Body of pancreas (tissue), 4 donors: ENCODE results near the gene CISD1. TPM values are rescaled to one million over a fixed set of nuclear protein-coding genes. Genes with fewer than 3 reads are reported as not detected.

Experiments
- ATAC-seq: fragments of 150-250 bp; one replicate; pipeline ENCODE4 v1.9.1; 2016
- DNase-seq, 4 donors: peaks; one replicate each; pipeline ENCODE4 v3.0.0-alpha.2; 2019
- H3K27ac ChIP-seq, 4 donors: fragments of 200-600 bp; sonication (generic); 1 replicate in 3 of 4; 2 replicates in 1 of 4; pipeline versions ENCODE4 v1.5.1 to v1.6.1; 2016 to 2019; ENCODE audit warnings: mild to moderate bottlenecking in 1 of 4, mixed read lengths in 1 of 4, moderate library complexity in 1 of 4
- H3K27me3 ChIP-seq, 2 donors: fragments of 200-600 bp; sonication (generic); one replicate each; pipeline ENCODE4 v1.6.0; 2016; ENCODE audit warnings: mild to moderate bottlenecking in 1 of 2
- H3K36me3 ChIP-seq, 2 donors: fragments of 200-600 bp; sonication (generic); replicated peaks in 1 of 2; 2 replicates each; pipeline ENCODE4 v1.5.1; 2016; ENCODE audit warnings: low read depth in 2 of 2; ENCODE audit not compliant: insufficient read depth in 1 of 2
- H3K4me1 ChIP-seq: fragments of 200-600 bp; sonication (generic); one replicate; pipeline ENCODE4 v1.6.0; 2016
- H3K4me3 ChIP-seq, 2 donors: fragments of 200-600 bp; sonication (generic); 1 replicate in 1 of 2; 2 replicates in 1 of 2; pipeline ENCODE4 v1.5.1; 2016 to 2019
- H3K9me3 ChIP-seq, 3 donors: fragments of 200-600 bp; sonication (generic); 1 replicate in 2 of 3; 2 replicates in 1 of 3; pipeline ENCODE4 v1.5.1; 2016
- CTCF ChIP-seq, 7 experiments: fragments of 450-650 bp in 4 of 7; fragments of 200-600 bp in 3 of 7; sonication (generic) in 3 of 7; IDR thresholded peaks; one replicate each; pipeline ENCODE4 v1.5.1; 2016 to 2019; ENCODE audit warnings: antibody characterized with exemption in 7 of 7
- POLR2A ChIP-seq, 3 donors: fragments of 450-650 bp; IDR thresholded peaks; one replicate each; pipeline ENCODE4 v1.6.1; 2016; ENCODE audit warnings: antibody characterized with exemption in 3 of 3, mild to moderate bottlenecking in 2 of 3
- WGBS, 2 donors: methylation state at CpG; one replicate each; pipeline ENCODE4 v1.1.5; 2017; 5-methylcytosine and 5-hydroxymethylcytosine counted together
- intact Hi-C: fragments of 100-400 bp; cut with DNase I; formaldehyde crosslinking; loops from one replicate; pipeline ENCODE4 v1.15.1; 2023
- total RNA-seq, 2 donors: library from RNA; depleted of rRNA; stranded (reverse); fragments of >200 nt; gene quantifications; one replicate each; pipeline ENCODE4 v1.1.0, GENCODE V29; 2016

Gene CISD1
- total RNA-seq, 2 donors from 2014 or later = 3.0 to 8.3 TPM

GRCh38 chr10:58335306-58336005 lies 66.5 kb downstream of the CISD1 start:
- peak overlapping the region; percentile 55 to 88 (median 72) for H3K27ac ChIP-seq
- intact Hi-C loops = no loop called here
- ATAC-seq = peak; percentile 62

GRCh38 chr10:58336242-58336641 lies 67.3 kb downstream of the CISD1 start:
- Histone ChIP-seq H3K27me3 (no peaks in the 10 kb centered on the region), H3K9me3 (no peaks in the 10 kb centered on the region), H3K4me3 (no peak overlapping the region), H3K27ac (no peak overlapping the region), H3K36me3 (no peaks in the 10 kb centered on the region), H3K4me1 (peaks cover 12% of the 10 kb centered on the region)
- intact Hi-C loops = no loop called here
- DNase-seq (no peak), ATAC-seq (no peak)
- TF ChIP-seq CTCF (IDR thresholded peaks at IDR 0.05) (no peak), POLR2A (IDR thresholded peaks at IDR 0.05) (no peak)
- 79 to 93% methylated on average over 4 of the region's 4 CpGs for WGBS, 2 donors

More at GRCh38 chr10:58335306-58336005, 66.5 kb downstream of the CISD1 start:
- Histone ChIP-seq H3K4me3 (peak overlapping the region; percentile 63 to 100), H3K36me3 (no peaks in the 10 kb centered on the region), H3K9me3 (no peaks in the 10 kb centered on the region), H3K4me1 (peaks cover 12% of the 10 kb centered on the region), H3K27me3 (no peaks in the 10 kb centered on the region)
- peak; percentile 8 to 36 (median 28) for DNase-seq
- TF ChIP-seq POLR2A (IDR thresholded peaks at IDR 0.05) = no peak
- TF ChIP-seq CTCF (IDR thresholded peaks at IDR 0.05) = no peak
- 1 to 2% methylated on average over 19 to 37 of the region's 37 CpGs for WGBS, 2 donors

Other genes with a start within 250 kb of the CISD1 start
- 1 to 10 TPM; 3.1 to 4.6 TPM for gene IPMK, start 1.3 kb upstream of the CISD1 start, total RNA-seq
- gene UBE2D1, start 65.8 kb downstream of the CISD1 start, total RNA-seq = 1 to 10 TPM; 3.0 to 7.5 TPM
- 10 to 100 TPM in 1 of 2 donors, 1 to 10 TPM in 1; 2.6 to 10.1 TPM for gene TFAM, start 116.2 kb downstream of the CISD1 start, total RNA-seq
- 10 to 100 TPM; 35.3 to 42.0 TPM for gene BICC1, start 243.7 kb downstream of the CISD1 start, total RNA-seq